Measurements from ENCODE around the gene RAPGEF1.

Gene RAPGEF1

DNA sequence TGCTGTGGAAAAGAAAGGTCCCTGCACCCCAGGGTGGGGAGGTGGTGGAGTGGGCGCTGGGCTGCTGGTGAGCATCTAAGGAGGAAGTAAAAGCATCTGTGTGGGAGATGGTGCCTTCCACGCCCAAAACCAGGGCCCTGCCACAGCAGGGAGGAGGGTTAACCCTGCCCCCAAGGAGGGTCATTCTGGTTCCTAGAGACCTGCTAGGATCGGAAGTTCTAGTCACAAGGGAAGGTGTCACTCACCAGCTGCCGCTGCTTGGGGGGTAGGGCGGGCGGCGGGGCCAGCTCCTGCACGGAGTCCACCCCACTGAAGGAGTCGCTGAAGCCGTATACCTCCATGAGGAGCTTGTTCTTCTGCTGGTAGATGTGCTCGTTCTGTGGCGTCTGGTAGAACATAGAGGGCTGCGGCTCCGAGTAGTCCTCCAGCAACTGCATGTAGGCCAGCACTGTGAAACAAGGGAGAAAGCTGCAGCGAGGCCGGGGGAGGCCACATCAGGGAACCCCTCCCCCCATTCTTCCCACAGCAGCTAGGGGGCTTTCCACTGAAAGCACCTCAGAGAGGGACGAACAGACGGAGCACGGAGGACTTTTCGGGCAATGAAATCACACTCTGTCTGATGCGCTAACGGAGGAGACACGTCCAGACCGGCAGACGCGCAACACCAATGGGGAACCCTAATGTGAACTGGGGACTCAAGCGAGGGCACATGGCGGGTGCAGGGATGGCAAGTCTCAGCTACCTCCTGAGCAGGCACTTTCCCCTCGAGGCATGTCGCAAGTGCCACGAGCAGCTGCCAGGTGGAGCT lies 118.1 kb downstream of the RAPGEF1 start:
- DNase-seq = no peak

DNA sequence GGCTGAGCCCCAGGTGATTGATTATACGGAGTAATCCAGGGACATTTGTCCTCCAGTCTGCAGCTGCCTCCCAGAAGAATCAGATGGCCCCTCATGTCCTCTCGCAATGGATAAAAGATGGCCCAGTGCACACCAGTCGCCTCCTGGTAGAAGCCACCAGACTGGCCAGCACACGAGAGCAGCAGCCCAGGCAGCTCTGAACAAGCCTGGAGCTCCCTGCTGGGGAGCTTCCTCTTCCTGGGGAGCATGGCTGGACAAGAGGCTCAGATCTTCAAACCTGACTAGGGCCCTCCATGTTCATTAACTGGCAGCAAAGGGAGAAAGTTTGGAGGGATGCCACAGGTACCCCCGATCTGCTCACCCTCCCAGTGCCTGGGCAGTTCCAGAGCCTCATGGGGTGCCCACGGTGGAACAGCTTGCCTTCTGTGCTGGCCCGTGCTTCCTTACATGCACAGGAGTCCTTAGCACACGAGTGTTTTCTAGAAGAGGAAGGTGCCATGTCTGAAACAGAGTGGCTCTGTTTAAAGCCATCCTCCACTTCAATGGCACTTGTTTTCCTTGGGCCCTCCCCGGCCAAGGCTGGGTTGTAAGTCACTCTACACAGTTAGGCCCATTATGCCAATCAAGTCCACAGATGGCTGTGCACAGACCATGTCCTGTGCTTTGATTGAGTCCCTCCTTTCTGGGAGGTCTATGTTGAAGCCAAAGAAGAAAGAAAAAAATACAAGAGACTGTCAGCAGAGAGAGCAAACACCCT lies 118.9 kb downstream of the RAPGEF1 start:
- DNase-seq = no peak

DNA sequence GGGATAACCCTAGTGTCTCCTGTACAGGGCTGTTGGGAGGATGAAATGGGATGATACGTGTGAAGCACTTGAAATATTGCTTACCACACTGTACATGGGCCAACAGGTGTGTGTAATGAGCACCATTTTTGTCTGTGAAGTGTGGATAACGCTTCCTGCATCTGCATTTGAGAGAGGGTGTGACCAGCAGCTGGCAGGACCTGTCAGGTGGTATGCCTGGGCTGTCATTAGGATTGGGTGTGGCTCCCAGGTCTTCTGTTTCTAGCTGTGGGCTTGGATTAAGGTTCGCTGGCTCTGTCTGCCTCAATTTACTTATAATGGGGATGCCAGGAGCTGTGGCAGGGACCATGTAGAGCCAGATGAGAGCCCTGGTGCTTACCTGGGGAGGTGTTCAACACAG lies 120.2 kb downstream of the RAPGEF1 start:
- DNase-seq = no peak

DNA sequence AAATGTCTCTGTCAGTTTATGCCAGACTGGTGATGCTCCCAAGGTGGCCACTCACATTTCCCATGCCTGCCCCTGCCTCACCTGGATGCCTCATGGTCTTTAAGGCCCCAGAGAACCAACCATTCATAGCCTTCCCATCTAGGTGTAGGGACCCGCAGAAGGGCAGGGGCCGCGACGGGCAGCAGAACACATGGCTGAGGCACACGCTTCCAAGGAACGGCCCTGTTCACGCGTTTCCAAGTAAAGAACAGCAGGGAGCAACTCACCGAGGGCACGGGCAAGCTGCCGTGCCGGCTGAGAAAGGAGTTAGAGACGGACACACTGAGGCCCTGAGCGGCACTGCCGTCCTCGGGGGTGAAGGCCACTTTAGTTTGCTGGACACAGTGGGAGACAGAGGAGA lies 121.1 kb downstream of the RAPGEF1 start:
- DNase-seq = no peak

DNA sequence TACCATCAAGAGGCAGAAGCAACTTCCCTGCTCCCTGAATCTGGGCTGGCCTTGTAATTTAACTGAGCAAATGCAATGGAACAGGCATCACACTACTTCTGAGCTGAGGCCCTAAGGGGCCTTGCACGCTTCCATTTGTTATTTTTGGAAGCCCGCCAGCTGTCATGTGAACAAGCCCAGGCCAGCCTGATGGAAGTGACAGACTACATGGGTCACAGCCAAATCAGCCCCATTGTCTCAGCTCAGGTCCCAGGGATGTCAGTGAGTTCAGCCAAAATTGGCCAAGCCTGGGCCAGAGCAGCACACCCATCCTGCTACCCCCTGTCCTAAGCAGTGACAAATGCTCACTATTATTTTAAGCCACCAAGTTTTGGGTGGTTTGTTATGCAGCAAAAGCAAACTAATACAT lies 121.8 kb downstream of the RAPGEF1 start:
- peak; percentile 31 for DNase-seq

DNA sequence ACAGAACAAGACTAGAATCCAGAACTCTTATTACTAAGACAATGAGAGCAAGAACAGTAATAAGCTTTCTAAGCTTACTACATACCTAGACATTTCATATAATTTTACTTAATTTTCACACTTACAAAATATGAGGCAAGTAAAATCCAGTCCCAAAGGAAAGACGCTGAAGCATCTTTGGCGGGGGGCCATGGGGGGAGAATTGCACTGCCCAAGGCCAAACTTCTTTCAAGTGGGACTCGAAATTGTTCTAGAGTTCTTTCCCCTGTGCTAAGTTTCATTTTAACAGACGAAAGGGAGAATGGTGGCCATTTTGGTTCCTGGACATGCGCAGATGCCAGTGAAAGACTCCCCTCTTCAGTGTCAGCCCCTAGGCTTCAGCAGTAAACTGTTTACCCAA lies 122.3 kb downstream of the RAPGEF1 start:
- no peak for DNase-seq

DNA sequence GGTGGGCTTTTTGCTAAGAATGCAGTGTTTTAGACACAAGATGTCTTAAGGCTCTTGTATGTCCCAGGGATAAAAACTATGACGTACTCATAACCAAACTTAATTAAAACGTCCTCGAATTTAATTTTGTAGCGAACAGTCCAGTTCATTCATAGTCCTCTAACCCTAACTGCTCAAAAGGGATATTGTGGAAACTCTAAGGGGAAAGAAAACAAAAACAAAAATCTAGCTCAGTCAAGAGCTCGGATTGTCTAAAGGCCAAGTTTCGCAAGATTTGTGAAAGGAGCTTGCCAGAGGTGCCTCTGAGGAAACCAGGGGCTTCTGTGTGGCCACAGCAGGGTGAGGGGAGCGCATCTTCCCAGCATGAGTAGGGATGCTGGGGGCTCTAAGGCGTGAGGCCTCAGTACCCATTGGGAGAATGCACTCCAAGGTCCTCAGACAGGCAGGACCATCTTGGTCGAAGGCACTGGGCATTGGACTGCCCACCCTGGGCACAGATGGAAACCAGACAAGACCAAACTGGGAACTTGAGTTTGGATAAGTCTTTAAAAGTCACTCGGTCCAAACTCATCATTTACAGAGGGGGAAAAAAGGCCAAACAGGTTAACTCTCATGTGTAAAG lies 122.8 kb downstream of the RAPGEF1 start:
- DNase-seq = no peak

DNA sequence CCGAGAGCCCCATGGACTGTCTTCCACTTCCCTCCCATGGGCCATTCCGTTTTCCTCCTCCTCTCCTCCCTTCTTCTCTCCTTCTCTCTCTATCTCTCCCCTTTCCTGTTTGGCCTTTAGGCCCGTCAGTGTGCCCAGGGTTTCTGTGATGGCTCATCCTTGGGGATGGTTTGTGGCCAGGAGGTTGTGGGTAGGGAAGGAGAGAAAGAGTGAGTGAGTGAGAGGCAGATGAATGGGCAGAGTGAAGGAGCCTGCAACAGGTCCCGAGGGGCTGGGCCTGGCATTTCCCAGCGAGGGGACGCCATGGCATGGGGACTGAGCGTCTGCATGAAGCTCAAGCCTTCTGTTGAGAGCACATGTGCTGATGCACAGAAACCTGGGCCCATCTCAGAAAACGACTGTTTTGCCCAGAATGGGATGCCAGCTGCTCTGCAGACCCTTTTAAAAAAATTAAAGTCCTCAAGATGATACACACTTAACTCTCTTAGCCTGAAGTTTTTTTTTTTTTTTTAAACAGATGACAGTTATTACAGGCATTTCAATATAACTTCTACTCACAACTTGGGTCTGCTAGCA lies 125.4 kb downstream of the RAPGEF1 start:
- DNase-seq = no peak

DNA sequence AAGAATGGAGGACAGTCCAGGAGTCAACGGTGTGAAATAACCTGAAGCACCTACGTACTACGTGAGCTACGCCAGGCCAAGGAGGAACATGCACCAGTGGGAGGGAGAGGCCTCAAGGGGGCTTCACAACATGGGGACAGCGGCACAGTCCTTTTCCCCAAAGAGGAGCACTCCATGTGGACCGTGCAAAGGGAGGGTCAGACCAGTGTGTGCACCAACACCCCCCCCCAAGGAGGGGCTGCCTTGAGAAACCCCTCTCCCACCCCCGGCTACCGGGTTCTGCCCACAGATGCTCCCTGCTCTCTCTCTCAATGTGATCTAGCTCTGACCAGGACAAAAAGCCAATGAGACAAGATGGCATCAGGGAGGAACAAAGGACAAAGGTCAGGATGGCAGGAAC lies 126.0 kb downstream of the RAPGEF1 start:
- DNase-seq = no peak

DNA sequence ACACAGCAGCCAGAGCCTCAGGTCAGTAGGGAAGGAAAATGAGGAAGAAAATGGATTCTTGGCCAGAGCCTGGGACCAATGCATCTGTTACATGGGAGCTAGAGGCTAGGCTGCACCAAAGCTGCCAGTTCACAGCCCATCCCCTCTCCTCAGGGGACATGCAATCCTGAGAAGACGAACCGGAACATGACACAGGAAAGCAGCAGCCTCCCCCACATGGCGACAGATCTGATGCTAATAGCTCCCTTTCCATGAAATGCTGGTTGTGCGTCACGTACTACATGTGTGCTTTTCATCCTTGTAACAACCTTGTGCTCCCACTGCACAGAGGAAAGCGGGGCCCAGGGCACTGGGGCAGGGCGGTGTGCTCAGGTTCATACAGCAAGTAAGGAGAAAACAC lies 127.0 kb downstream of the RAPGEF1 start:
- no peak for DNase-seq

DNA sequence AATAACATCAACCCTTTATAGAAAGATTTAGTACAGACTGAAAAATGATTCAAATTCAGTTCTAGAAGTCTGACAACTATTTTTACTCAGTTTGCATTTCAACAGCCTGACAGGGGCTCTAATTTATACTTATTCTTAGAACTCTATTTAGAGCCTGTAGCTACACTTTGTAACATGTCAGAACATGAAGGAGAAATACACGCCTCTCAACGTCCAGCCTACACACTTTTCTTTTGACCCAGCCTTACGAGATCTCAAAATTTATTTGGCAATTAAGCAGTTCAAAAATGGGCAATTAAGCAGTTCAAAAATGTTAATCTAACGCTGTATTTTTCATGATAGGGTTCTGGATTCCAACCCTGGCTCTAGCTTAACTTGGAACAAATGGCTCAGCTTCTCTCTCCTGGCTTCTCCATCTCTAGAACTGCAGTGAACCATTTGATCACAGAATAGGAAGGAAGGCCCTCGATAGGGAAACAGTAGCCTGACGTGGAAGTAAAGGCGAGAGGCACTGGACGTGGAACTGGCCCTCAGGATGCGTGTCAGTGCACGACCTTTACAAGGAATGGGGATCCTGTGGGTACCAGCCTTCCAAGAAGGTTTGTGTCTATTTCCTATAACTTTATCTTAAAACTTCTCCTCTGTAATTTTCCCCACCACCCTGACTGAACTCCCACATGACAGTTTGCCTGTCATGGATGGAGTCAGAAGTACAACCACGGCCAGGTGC lies 128.1 kb downstream of the RAPGEF1 start:
- no peak for DNase-seq

DNA sequence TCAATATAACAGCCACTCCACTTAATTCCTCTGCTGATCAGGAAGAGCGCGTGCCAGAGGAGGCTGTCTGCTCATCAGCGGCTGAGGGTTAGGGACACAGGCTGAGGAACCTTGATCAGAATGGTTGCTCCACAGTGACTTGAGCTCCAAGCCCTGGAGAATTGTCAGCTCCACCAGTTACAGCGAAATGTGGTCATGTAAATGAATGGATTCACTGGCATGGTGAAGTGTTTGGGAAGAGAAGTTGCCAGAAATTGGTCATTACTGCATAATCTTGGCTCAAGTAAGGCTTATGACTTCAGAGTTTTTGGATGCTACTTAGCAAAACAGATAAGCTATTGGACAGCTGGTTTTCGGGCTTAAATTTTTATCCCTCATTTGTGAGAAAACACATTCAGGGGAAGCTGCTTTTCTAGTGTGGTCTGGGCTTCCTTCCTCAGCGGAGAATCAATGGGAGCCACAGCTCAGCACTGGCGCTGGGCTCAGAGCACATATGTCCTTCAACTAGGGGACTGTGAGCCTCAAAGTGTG lies 129.6 kb downstream of the RAPGEF1 start:
- DNase-seq = no peak

DNA sequence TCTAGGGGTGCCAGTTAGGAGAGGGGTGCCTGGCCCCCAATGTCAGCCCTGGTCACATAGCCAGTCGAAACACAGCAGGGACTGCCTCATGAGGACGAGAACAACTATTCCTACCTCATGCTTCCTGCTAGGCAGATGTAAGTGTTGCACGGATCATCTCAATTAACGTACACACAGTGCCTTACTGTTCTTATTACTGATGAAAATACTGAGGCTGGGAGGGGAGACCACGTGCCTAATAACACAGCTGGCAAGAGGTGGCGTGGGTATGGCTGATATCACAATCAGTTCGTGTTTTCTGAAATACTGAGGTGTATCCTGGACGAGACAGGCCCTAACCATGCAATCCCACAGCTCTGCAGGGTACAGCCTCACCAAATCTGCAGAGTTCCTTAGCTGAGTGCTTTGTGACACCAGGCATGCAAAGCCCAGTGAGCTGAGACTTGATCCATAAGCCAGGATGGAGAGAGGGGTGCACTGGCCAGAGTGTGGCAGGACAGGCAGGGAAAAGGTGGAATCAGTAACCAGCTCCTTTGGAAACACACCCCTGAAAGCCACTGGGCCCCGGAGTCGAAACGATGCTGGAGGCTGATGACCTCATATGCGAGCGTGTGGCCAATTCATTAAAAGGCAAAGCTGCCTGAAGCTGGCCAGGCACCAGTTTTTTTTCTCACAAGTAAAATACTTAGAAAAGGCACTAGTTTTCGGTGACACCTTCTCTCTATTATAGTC lies 130.6 kb downstream of the RAPGEF1 start:
- DNase-seq = no peak

DNA sequence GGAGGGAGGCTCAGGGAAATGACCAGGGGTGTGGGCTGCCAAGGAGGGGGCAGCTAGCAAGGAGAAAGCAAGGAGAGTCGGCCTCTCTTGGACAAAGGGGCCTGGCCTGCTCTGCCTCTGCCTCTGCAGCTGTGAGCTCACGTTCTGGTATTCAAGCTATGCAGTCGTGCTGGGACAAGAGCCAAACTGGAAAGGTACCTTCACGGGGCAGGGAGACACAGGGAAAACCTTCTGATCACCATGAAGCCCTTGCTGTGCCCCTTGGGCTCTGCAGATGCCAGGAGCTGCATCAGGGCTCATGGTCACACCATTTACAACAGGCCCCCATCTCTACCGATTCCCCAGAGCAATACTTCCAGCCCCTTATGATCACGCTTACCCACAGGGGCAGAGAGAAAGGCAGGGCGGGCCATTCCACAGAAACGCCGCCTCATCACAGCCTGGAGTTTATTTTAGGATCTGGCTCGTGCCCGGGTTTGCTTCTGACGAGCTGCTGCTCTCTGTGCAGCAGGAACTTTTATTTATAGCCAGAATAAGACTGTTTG lies 131.3 kb downstream of the RAPGEF1 start:
- no peak for DNase-seq

DNA sequence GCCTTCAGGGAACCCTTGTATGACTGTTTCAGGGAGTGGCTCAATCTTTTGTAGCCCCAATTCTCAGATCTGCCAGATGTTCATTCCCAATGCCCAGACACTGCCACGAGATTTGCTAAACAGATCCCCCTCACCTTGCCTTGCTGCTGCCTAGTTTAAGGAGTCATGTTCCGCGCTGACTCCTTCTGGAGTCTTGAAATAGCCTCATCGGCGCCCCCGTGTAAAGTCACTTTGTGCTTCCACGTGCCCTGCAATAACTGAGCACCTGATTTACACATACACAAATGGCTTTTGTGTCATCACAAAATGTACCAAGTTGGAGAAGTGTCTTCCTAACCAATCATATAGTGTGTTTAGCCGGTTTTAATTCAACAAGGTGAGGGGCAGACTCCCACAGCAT lies 132.3 kb downstream of the RAPGEF1 start:
- DNase-seq = no peak

DNA sequence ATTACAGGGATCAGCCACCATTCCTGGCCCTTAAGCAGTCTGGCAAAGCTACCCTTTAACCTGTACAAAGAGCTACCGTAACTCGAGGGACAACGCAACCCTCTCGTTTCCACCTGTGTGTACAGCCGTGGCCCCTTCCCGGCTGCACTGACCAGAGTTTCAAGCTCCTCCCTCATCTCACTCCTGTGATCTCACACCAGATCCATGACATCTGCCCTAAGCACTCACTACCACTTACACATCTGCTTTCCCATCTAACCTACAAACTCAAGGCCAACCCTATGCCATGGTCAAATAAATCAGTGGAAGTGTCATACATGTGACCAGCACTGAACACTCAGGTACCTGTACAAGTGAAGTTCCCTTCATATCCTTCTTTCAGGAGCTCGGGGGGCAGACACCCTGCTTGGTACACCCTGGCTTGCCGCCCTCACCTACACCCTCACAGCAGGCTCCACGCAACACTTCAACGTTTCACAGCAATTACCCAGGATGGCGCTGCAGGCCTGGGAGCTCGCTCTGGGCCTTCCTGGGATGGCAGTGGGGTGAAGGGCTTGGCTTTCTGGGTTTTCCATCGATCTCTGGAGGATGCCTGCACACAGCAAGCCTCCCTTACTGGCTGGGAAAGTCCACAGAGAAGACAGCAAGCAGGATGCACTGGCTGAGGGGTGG lies 132.8 kb downstream of the RAPGEF1 start:
- DNase-seq = no peak

DNA sequence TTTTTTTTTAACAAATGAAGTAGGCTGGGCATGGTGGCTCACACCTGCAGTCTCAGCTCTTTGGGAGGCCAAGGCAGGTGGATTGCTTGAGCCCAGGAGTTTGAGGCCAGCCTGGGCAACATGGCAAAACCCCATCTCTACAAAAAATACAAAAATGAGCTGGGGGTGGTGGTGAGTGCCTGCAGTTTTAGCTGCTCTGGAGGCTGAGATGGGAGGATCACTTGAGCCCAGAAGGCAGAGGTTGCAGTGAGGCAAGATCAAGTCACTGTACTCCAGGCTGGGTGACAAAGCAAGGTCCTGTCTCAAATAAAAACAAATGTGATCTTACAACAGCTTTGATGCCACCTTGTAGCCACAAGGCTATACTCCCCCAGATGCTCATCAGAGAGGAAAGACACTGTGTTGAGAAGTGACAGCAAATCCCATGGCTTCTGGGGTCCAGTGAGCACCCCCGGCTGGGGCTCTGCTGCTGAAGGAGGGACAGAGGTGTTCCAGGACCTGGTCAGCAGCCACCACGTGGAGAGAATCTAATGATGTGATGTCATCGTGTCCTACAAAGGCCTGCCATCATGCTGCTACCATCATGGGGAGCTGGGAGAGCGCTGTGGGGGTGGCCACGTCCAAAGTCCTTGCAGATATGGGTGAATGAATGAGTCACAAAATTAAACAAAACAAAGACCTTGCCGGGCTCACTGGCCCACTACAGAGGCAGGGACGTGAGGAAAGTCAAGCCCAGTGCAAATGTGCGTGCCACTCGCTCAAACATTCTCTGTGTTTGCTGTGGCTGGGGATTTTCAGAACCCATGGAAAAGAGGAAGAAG lies 133.9 kb downstream of the RAPGEF1 start:
- DNase-seq = no peak

DNA sequence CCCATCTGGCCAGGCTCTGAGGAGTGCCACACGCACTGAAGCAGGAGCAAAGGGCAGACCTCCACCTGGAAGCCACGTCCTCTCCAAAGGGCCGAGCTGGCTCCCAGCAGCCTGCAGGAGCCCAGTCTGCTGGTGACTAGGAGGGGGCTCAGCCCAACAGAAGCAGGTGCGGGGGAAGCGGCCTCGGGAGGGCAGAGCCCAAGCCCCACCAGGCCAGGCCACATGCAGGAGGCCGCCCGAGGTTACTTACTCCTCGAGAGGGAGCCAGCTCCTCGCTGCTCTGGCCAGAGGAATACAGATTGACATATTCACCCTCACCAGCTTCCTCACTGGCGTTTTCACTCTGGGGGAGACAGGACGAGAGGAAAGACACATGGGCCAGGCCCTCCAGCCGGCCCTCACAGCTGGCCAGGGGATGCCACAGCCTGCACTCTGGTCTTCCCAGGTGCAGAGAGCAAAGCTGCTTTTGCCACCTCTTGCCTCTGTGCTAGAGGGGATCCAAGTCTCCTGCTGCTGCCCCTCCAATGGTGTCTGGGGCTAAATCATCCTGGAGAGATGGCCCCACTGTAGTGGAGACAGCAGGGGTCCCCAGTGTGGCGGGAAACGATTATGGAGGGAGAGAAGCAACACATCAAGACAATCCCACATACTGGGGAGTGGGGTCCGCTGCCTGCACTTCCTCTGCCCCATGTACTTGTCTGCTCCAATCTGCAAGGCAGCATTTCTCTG lies 136.0 kb downstream of the RAPGEF1 start:
- DNase-seq = no peak

DNA sequence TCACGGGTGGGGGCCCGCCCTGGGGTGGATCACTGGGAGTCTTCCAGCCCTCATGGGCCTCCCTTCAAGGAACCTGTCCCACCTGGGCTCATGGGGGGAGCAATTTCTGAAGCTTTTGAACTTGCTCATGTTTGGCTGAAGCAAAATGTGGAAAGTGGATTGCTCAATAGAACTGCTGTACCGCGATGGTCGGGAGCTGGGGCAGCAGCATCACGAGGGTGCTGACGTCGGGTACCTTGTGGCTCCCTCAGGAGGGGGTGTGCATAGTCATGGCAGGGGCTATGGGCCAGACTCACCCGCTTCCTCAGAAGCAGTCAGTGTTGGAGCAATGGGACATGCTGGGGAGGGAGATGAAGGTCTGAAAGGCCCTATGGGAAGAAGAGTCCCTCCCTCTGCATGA lies 136.7 kb downstream of the RAPGEF1 start:
- DNase-seq = no peak
